DOHH2 (cell line): ENCODE data around the gene SIRT2.
"Not testable (repeated sequence)": the region's sequence is repeated elsewhere in the genome, so short reads cannot be mapped to it uniquely, and the experiment has no call there.

Experiments used
- H3F3A ChIP-seq: fragments of 200-600 bp; sonication (generic), shearing (Covaris generic); 2 replicates; pipeline ENCODE4 v1.6.0; 2016; ENCODE audit warnings: antibody characterized with exemption, mild to moderate bottlenecking; ENCODE audit not compliant: control insufficient read depth, insufficient read depth
- H3K27ac ChIP-seq: fragments of 200-600 bp; sonication (generic); 2 replicates; pipeline ENCODE4 v1.5.1; 2014; ENCODE audit warnings: low read depth, mild to moderate bottlenecking, low read length, moderate library complexity
- H3K27me3 ChIP-seq: fragments of 200-600 bp; sonication (generic); 2 replicates; pipeline ENCODE4 v1.6.1; 2014; ENCODE audit warnings: mild to moderate bottlenecking, low read length, mixed read lengths; ENCODE audit not compliant: control insufficient read depth
- H3K36me3 ChIP-seq: fragments of 200-600 bp; sonication (generic); 2 replicates; pipeline ENCODE4 v1.6.1; 2014; ENCODE audit warnings: mild to moderate bottlenecking, low read length, moderate library complexity, mixed read lengths; ENCODE audit not compliant: control insufficient read depth
- H3K4me1 ChIP-seq: fragments of 200-600 bp; sonication (generic); 2 replicates; pipeline ENCODE4 v1.6.1; 2014; ENCODE audit warnings: mild to moderate bottlenecking, low read length, mixed read lengths; ENCODE audit not compliant: control insufficient read depth
- H3K4me2 ChIP-seq: fragments of 200-600 bp; sonication (generic); 2 replicates; pipeline ENCODE4 v1.6.0; 2014; ENCODE audit warnings: mild to moderate bottlenecking, low read length, moderate library complexity
- H3K4me3 ChIP-seq: fragments of 200-600 bp; sonication (generic); 2 replicates; pipeline ENCODE4 v1.5.1; 2014; ENCODE audit warnings: mild to moderate bottlenecking, low read length, mixed read lengths
- H3K79me2 ChIP-seq: fragments of 200-600 bp; sonication (generic); 2 replicates; pipeline ENCODE4 v1.6.1; 2014; ENCODE audit warnings: mild to moderate bottlenecking, low read length, mixed read lengths; ENCODE audit not compliant: control insufficient read depth
- H3K9me2 ChIP-seq: fragments of 200-600 bp; sonication (generic); replicated peaks from 2 replicates; pipeline ENCODE4 v1.6.1; 2014; ENCODE audit warnings: mild to moderate bottlenecking, low read length, mixed read lengths; ENCODE audit not compliant: control insufficient read depth
- H3K9me3 ChIP-seq: fragments of 200-600 bp; sonication (generic); 2 replicates; pipeline ENCODE4 v1.6.1; 2014; ENCODE audit warnings: antibody characterized with exemption, low read length, mixed read lengths; ENCODE audit not compliant: control insufficient read depth, insufficient read depth
- H4K20me1 ChIP-seq: fragments of 200-600 bp; sonication (generic); 2 replicates; pipeline ENCODE4 v1.6.0; 2014; ENCODE audit warnings: low read depth, mild to moderate bottlenecking, antibody characterized with exemption, low read length, moderate library complexity; ENCODE audit not compliant: control insufficient read depth, insufficient read depth
- EZH2phosphoT487 ChIP-seq: fragments of 200-600 bp; sonication (generic); IDR thresholded peaks from 2 replicates; pipeline ENCODE4 v1.6.1; 2017; ENCODE audit warnings: borderline replicate concordance, mild to moderate bottlenecking, antibody characterized with exemption, low read length, moderate library complexity, mixed read lengths
- TF ChIP-seq, protein P1 (sequence below): fragments of 200-600 bp; sonication (generic); IDR thresholded peaks from one replicate; pipeline ENCODE4 v1.5.1; 2014; ENCODE audit warnings: antibody characterized with exemption, mild to moderate bottlenecking, low read depth, low read length; ENCODE audit not compliant: poor library complexity, severe bottlenecking

The SIRT2 gene

DNA sequence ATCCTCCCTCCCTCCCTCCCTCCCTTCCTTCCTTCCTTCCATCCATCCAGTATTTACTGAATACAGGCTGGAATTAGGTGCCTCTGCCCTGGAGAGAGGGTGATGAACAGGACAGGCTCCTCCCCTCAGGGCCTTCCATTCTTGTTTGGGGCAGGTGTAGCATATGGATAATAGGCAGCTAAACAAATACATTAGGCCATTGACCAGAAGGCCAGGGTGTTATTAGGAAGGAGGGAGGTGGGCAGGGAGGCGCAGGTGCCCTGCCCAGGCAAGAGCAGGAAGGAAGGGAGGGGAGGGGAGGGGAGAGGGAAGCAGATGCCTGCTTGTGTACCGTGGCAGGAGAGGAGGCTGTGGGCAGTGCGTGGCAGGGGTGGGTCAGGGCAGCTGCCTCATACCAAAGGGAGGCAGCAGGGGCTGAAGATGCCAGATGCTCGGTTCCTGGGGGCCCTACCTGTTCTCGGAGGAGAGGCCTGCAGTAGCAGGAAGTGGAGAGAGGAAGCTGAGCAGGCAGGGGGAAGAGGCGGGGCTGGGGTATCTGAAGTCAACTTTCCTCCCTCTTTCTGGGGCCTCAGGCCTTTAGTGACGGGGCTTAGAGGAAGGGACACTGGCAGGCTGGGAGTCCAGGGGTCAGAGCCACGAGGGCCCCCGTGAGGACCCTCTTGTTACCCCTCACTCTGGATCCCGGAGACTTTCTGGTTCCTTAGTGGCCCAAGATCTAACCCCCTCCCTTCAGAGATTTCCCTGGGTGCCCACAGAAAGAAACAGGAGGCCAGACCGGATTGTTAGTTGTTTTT is 21.4 kb downstream of the SIRT2 start, which contains the start of gene RINL:
RINL (minus strand) TSS at position 495 of the 794 bp plus-strand sequence. CDS start 1,533 bp downstream, outside the sequence.
- Histone ChIP-seq H4K20me1 (no peaks in the 10 kb centered on the region), H3K9me3 (no peaks in the 10 kb centered on the region), H3K4me2 (peak within 1 kb of the TSS; percentile 85), H3K79me2 (peaks cover 11% of the 10 kb centered on the region), H3K27ac (peak within 1 kb of the TSS; percentile 71), H3K9me2 (no peaks in the 10 kb centered on the region), H3K27me3 (no peaks in the 10 kb centered on the region), H3K4me3 (peak within 1 kb of the TSS; percentile 82), H3F3A (peaks cover 10% of the 10 kb centered on the region; the same call in 1 of the 2 replicates), H3K4me1 (peaks cover 27% of the 10 kb centered on the region), H3K36me3 (peaks cover 5% of the 10 kb centered on the region; the same call in 1 of the 2 replicates)
- TF ChIP-seq EZH2phosphoT487: no peak
- TF ChIP-seq, protein P1, sequence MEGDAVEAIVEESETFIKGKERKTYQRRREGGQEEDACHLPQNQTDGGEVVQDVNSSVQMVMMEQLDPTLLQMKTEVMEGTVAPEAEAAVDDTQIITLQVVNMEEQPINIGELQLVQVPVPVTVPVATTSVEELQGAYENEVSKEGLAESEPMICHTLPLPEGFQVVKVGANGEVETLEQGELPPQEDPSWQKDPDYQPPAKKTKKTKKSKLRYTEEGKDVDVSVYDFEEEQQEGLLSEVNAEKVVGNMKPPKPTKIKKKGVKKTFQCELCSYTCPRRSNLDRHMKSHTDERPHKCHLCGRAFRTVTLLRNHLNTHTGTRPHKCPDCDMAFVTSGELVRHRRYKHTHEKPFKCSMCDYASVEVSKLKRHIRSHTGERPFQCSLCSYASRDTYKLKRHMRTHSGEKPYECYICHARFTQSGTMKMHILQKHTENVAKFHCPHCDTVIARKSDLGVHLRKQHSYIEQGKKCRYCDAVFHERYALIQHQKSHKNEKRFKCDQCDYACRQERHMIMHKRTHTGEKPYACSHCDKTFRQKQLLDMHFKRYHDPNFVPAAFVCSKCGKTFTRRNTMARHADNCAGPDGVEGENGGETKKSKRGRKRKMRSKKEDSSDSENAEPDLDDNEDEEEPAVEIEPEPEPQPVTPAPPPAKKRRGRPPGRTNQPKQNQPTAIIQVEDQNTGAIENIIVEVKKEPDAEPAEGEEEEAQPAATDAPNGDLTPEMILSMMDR: no peak

DNA sequence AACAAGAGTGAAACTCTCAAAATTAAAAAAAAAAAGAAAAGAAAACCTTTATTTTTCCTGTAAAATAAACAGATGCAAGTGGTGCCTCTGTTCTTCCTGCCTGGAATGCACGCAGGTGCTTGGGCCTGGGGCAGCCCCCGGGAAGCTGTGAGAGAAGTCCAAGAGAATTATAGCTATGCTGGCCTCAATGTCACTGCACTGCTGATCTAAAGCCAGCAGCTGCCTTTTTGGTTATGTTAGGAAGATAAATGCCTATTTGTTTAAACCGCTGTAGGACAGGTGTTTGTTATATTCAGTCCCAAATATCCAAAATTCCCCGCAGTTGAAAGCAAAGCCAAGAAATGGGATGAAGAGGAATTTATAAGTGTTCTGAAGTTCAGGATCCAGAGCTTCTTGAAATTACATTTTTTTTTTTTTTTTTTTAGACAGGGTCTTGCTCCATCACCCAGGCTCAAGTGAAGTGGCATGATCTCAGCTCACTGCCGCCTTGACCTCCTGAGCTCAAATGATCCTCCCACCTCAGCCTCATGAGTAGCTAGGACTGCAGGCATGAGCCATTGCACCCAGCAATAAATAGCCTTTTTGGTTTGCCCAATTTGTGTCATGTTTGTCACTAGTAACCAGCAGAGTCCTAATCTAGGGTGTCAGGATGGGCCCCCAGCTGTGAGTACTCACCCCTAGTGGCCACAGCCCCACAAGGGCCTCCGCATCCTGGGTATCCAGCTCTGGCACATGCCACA is 23.6 kb downstream of the SIRT2 start:
- TF ChIP-seq, protein P1: no peak
- TF ChIP-seq EZH2phosphoT487: no peak
- Histone ChIP-seq H3K9me3 (no peaks in the 10 kb centered on the region), H3K9me2 (no peaks in the 10 kb centered on the region), H4K20me1 (no peaks in the 10 kb centered on the region), H3K27me3 (no peaks in the 10 kb centered on the region), H3K4me3 (no peak overlapping the region), H3K79me2 (peaks cover 11% of the 10 kb centered on the region), H3K4me2 (no peak overlapping the region), H3F3A (peaks cover 10% of the 10 kb centered on the region; the same call in 1 of the 2 replicates), H3K4me1 (peaks cover 32% of the 10 kb centered on the region), H3K27ac (no peak overlapping the region), H3K36me3 (peaks cover 11% of the 10 kb centered on the region; the same call in 1 of the 2 replicates)

DNA sequence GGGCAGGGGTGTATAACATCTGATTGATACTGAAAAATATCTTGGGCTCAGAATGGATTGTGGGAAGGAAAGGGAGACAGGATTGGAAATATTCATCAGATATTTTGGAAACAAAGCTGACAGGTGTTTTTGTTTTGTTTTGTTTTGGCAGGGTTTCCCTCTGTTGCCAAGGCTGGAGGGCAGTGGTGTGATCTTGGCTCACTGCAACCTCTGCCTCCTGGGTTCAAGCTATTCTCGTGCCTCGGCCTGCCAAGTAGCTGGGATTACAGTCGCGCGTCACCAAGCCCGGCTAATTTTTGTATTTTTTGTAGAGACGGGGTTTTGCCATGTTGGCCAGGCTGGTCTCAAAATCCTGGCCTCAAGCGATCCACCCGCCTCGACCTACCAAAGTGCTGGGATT is 26.0 kb downstream of the SIRT2 start:
- H3K27ac ChIP-seq, H3K4me2 ChIP-seq, H4K20me1 ChIP-seq, H3K9me3 ChIP-seq, H3K4me3 ChIP-seq, H3K27me3 ChIP-seq, H3K9me2 ChIP-seq: not testable (repeated sequence)
- H3K79me2 ChIP-seq: peaks cover 21% of the 10 kb centered on the region
- peaks cover 43% of the 10 kb centered on the region for H3K4me1 ChIP-seq
- peaks cover 31% of the 10 kb centered on the region for H3K36me3 ChIP-seq
- peaks cover 11% of the 10 kb centered on the region for H3F3A ChIP-seq
